Mononuclear cell (primary cell): ENCODE results near the gene XAB2. TPM values are rescaled to one million over a fixed set of nuclear protein-coding genes. Genes with fewer than 3 reads are reported as not detected.

ENCODE experiments used
- H3K27me3 ChIP-seq: 2 replicates; pipeline ENCODE4 v1.6.0; 2011; ENCODE audit warnings: low read length, control low read depth; ENCODE audit not compliant: insufficient read depth
- H3K4me1 ChIP-seq: 2 replicates; pipeline ENCODE4 v1.5.1; 2011; ENCODE audit warnings: mild to moderate bottlenecking, low read length, control low read depth; ENCODE audit not compliant: insufficient read depth
- H3K4me3 ChIP-seq: 2 replicates; pipeline ENCODE4 v1.5.1; 2011; ENCODE audit warnings: mild to moderate bottlenecking, low read length, moderate library complexity
- H3K9me3 ChIP-seq: 2 replicates; pipeline ENCODE4 v1.5.1; 2011; ENCODE audit warnings: low read depth, mild to moderate bottlenecking, control low read depth, low read length
- total RNA-seq: library from RNA; depleted of rRNA; stranded (reverse); fragments of >200 nt; gene quantifications from one replicate; pipeline ENCODE4 v1.2.3, GENCODE V29; 2012

Gene XAB2
- total RNA-seq, 1 donor: 53.2 TPM

DNA sequence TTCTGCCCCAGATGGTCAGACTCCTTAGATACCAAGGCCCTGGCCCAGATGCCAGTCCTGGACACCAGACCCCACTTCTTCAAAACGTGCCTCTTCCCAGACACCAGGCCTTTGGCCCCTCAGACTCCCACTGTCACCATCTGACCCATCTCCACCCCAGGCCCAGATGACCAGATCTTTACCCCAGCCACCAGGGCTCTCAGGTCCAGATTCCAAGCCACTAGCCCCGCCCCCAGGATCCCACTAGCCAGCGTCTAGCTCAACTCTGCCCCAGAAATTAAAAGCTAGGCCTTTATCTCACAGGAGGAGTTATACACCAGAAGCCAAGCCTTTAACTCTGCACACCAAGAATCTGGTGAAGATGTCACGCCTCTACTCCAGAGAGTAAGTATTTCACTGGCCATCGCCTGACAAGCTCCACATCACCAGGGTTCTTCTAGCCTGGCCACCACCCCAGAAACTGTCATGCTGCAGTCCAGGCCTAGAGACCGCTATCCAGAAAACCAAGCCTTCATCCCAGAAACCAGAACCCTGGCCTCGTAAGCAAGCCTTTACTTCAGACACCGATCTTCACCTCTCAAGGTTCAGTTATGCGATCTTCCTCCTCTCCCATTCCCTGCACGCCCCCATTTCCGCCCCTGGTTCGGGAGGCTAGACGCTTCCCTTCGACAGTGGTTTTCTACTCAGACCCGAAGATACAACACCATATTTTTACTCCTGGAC, 595 bp downstream of the XAB2 start:
- no peaks in the 10 kb centered on the region for H3K27me3 ChIP-seq
- H3K4me1 ChIP-seq: peaks cover 30% of the 10 kb centered on the region
- H3K9me3 ChIP-seq: no peaks in the 10 kb centered on the region
- H3K4me3 ChIP-seq: peak overlapping the region; percentile 86

DNA sequence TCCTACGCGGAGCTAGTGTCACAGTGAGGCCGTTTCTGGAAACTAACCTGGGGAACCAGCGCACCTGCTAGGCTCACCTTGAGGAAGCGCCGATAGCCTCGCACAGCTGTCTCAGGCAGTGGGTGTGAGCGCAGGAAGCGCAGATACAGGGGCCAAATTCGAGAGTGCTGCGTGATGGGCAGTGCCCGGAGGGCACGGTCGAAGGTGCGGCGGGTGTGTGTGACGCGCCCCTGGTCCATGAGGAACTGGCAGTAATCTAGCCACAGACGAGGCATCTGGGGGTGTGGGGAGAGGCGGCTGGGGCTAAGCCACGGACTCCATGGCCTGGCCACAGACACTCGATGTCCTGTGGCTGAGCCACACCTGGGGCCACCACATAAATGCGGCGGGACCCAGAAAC, 2.2 kb downstream of the XAB2 start:
- Histone ChIP-seq H3K4me3 (no peak overlapping the region), H3K4me1 (peaks cover 30% of the 10 kb centered on the region), H3K27me3 (no peaks in the 10 kb centered on the region), H3K9me3 (no peaks in the 10 kb centered on the region)

DNA sequence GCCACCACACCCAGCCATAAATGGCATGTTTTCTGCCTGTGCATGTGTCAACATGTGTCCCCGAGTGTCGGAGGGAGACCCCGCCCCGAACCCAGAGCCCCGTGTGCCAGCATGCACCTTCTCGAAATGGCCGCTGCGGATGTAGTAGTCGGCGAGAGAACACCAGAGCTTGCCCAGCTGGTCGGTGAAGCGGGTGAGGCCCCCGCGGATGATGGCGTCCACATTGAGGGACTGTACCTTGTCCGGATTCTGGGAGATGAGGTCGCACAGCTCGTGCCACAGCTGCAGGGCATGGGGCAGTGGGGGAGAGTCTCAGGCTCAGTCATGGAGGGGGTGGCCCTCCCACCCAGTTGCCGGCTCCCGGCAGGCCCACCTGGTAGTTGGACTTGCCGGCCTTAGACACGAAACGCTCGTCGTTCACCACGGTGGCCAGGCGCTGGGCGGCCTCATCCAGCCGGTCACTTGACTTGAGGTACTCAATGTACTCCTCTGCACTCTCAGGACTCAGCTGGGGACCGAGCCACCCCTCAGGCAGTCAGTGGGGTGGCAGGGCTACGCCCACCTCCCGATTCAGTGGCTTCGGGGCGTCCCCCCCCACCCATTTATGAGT, 3.5 kb downstream of the XAB2 start:
- no peaks in the 10 kb centered on the region for H3K27me3 ChIP-seq
- H3K9me3 ChIP-seq: no peaks in the 10 kb centered on the region
- no peak overlapping the region for H3K4me3 ChIP-seq
- peaks cover 28% of the 10 kb centered on the region for H3K4me1 ChIP-seq

DNA sequence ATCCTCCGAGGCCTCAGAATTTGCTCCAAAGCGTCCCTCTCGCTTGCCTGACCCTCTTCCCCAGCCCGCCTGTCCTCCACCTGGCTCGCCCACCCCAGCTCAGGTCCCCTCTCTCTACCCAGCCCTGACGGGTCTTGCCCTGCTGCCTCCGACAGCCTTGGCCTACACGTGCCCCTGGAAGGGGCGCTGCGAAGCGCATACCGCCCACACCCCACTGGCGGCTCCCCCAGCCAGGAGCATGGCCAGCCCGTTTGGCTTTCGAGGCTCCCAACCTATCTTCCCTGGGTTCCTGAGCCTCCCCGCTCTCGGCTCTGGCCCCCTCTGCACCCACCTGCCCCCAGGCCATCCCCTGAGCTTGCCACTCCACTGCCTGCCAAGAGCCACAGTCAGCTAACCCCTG, 4.5 kb downstream of the XAB2 start:
- Histone ChIP-seq H3K9me3 (no peaks in the 10 kb centered on the region), H3K4me3 (no peak overlapping the region), H3K4me1 (peaks cover 17% of the 10 kb centered on the region), H3K27me3 (no peaks in the 10 kb centered on the region)

DNA sequence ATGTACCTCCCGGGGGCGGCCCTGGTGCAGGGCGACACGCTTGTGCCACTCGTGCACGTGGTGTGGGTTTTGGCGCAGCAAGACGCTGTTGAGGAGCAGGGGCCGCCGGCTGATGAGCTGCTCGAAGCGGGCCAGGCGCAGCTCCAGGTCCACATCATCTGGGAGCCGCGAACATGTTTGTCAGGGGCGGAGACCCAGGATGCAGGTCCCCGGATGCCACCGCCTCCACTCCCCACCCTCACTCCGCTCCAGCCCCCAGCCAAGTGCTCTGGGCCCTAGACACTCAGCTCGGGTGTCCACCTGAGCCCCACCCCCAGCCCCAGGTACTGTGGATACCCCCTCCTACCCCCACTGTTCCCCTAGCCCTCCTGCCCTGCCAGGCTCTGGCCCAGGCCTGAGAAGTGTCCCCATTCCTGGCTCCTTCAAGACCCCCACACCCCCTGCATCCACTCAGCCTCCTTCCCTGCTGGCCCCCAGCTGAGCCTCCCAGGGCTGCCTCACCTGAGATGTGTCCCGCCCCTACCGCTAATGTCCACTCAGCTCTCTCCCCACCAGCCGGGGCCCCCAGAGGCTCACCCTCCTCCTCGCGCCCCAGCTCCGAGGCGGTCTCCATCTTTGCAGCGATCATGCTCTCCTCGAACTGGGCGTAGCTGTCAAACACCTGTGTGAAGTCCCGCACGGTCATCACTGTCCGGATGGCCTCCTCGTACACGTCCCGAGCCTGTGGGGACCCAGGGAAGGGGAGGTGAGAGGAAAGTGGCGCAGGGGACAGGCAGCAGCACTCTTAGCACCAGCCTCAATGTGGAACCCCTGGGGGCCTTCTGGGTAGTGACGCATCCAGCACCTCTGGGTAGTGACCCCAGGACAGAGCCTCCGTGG, 5.4 kb downstream of the XAB2 start:
- Histone ChIP-seq H3K4me3 (no peak overlapping the region), H3K9me3 (no peaks in the 10 kb centered on the region)

DNA sequence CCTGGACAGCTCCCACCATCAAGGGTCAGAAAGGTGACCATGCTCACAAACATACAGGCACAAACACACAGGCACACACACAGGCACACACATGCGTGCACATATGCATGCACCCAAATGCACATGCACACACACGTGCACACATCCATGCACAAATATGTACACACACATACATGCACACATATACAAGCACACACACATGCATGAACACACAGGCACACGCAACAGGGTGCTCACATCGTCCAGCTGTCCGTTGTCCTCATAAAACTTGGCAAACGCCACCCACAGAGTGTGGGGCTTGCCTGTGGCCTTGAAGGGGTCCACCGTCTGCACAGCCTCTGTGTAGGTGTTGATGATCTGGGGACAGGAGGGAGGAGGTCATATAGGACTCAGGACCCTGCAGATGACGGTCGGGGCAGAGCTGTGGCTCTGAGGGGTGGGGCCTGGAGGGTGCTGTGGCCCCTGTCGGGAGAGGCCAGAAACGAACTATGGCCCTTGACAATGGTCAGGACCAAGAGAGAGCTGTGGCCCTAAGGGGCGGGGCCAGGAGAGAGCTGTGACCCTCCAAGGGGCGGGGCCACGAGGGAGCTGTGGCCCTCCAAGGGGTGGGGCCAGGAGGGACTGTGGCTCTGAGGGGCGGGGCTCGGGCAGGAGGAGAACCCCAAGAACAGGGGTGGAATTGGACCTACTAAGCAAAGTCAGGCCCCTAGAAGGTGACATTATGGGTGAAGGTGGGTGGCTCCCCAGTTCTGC, 6.2 kb downstream of the XAB2 start:
- Histone ChIP-seq H3K9me3 (no peaks in the 10 kb centered on the region), H3K27me3 (no peaks in the 10 kb centered on the region), H3K4me3 (no peak overlapping the region), H3K4me1 (peaks cover 7% of the 10 kb centered on the region)

More for the DNA sequence above, 5.4 kb downstream of the XAB2 start:
- H3K4me1 ChIP-seq: peaks cover 15% of the 10 kb centered on the region
- H3K27me3 ChIP-seq: no peaks in the 10 kb centered on the region

DNA sequence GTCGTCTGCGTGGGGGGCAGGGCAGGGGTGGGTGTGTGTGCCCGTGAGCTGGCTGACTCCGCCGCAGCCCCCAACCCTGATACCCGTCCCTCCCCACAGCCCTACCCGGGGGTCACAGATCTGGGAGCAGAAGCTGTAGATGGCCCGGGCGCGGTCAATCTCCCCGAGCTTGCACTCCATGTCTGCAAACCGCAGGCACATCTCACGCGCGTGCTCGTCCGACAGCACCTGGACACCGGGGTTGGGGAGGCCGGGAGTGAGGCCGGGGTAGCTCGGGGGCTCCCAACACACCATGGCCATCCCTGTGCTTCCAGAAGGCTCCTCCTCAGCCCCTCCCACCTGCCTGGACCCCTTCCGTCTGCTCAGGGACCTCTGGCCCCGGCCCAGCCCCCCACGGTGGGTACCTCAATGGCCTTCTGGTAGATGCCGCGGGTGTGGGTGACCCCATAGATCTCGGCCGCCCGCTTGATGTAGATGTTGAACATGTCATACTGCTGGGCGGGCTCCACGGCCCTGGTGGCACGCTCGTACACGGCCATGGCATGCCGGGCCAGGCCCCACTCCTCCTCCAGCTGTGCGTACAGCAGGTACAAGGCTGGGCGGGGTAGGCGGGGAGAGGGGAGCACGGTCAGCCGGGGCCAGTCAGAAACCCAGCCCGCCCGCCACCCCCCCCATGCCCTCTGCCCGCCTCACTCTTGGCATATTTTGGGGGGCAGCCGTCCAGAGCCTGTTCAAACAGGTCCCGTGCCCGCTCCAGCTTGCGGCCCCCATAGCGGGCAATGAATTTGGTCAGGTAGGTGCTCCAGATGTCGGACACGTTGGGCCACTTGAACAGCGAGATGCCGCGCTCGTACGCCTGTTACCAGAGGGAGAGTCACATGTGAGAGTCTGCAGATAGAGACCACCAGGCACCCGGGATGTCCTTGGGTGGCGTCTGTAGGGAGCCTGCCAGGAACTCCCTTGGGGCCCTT, 8.6 kb downstream of the XAB2 start:
- H3K4me3 ChIP-seq: no peak overlapping the region
- H3K27me3 ChIP-seq: no peaks in the 10 kb centered on the region
- H3K4me1 ChIP-seq: no peaks in the 10 kb centered on the region
- H3K9me3 ChIP-seq: no peaks in the 10 kb centered on the region

DNA sequence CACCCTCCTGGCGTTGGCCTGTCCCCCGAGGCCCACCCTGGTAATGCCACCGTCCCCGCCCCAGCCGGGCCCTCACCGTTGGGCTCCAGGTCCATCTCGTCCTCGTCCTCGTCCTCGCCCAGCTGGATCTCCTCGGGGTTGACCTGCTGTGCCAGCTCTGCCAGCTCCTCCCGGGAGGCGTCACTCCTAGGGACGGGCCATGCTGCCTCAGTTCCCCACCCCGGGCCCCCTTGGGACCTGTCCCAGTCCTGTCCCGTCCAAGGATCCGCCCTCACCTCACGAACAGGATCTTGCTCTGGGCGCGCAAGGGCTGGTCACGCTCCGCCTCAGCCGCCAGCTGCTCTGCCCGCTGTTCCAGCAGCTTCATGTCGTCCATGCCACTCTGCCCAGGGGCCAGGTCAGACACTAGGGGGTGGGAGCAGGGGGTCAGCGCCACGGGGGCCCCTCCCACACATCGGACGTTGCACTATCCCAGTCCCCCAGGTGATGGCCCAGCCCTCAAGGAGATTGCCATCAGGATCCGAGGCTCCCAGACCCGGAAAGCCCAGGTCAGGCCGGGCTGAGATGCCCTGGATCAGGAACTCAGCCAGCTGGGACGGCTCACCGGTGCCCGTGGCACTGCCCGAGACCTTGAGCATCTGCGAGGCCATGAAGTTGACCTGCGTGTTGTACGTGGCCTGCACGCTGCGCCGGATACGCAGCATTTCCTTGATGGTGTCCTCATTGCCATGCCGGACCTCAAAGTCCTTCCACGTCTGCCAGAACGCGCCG, 9.5 kb downstream of the XAB2 start:
- Histone ChIP-seq H3K9me3 (no peaks in the 10 kb centered on the region), H3K4me1 (no peaks in the 10 kb centered on the region), H3K27me3 (no peaks in the 10 kb centered on the region), H3K4me3 (no peak overlapping the region)

DNA sequence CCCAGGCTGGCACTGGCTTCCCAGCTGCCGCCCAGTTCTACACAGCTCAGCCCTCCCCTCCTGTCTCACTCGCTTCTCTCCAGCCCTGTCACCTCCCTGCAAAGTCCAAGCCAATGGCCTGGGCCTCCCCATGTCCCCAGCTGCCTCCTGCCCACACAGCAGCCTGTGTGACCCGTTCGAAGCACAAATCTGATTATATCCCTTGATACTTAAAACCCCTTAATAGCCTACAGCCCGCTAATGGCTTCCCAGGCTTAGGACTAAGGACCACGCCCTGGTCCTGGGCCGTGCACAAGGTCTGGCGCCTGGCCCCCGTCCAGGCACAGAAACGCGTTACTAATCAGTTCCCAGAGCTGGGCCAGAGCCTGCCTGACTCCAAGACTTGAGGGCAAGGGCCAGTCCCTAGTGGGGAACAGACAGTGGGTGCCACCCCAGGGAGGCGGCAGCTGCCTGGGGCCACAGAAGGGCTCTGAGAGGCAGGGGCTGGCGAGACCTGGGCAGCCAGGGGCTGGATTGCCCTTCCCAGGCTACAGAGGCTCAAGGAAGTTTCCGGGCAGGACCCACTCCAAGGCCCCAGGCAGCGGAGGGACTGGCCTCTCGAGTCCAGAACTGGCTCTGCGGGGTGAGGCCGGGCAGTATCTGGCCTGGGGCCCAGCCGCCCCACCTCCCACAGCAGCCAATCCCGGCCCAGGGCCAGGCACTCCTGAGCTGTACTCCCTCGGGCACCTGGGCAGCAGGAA, 10.4 kb downstream of the XAB2 start:
- Histone ChIP-seq H3K27me3 (no peaks in the 10 kb centered on the region), H3K4me3 (no peak overlapping the region), H3K9me3 (no peaks in the 10 kb centered on the region), H3K4me1 (no peaks in the 10 kb centered on the region)

DNA sequence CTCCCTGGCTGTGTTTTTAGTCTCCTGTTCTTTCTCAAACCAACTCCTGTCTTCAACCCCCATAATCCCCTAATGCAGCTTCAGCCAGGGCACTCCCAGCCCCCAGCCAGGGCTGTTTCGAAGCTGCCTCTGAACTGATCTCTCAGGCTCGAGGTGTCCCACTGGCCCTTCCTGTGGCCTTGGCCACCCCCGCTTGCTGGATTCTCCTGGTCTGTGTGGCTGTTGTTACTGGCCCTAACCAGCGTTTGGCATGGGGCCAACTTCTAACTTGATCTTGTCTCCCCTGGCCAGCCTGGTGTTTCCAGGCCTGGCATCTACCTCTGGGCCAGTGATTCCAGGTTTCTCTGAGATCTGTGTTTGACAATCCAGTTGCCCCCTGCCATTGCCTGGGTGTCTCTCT, 11.0 kb downstream of the XAB2 start:
- H3K27me3 ChIP-seq: no peaks in the 10 kb centered on the region

DNA sequence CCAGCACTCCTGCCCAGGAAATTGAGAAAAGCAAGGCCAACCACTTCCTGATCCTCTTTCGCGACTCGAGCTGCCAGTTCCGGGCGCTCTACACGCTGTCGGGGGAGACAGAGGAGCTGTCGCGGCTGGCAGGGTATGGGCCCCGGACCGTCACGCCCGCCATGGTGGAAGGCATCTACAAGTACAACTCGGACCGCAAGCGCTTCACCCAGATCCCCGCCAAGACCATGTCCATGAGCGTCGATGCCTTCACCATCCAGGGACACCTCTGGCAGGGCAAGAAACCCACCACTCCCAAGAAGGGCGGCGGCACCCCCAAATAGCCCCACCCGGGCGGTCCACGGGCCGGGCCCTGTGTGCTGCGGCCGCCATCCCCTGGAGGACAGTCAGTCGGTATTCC, 11.6 kb downstream of the XAB2 start:
- Histone ChIP-seq H3K4me1 (no peaks in the 10 kb centered on the region), H3K4me3 (no peak overlapping the region), H3K9me3 (no peaks in the 10 kb centered on the region), H3K27me3 (no peaks in the 10 kb centered on the region)

More for the DNA sequence above, 11.0 kb downstream of the XAB2 start:
- Histone ChIP-seq H3K4me3 (no peak overlapping the region), H3K4me1 (no peaks in the 10 kb centered on the region), H3K9me3 (no peaks in the 10 kb centered on the region)

DNA sequence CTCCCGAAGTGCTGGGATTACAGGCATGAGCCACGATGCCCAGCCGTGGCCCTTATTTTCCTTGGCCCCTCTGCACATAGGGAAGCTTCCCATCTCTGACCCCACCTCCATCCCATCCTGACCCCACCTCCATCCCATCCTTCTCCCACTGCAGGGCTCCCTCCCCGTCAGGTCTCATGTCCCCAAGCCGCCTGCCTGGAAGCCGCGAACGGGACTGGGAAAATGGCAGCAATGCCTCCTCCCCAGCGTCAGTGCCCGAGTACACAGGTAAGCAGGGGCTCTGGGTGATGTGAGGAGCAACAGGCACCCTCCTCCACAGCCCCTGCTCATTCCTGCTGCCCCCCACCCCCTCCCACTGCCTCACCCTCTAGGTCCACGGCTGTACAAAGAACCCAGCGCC, 12.2 kb downstream of the XAB2 start:
- H3K4me3 ChIP-seq: no peak overlapping the region
- no peaks in the 10 kb centered on the region for H3K9me3 ChIP-seq
- no peaks in the 10 kb centered on the region for H3K4me1 ChIP-seq
- H3K27me3 ChIP-seq: no peaks in the 10 kb centered on the region
